Stimulated activated CD4-positive, alpha-beta T cell treated with anti-CD3 and anti-CD28 coated beads, Interleukin-1b, Interleukin-23, amount 100 ng/mL, for 24 hours (primary cell): ENCODE data around the gene SERINC3.
"Not testable (repeated sequence)": the region's sequence is repeated elsewhere in the genome, so short reads cannot be mapped to it uniquely, and the experiment has no call there.

Experiments used
- DNase-seq, 4 experiments: peaks; one replicate each; pipeline ENCODE4 v3.0.0-alpha.2; 2020; ENCODE audit warnings: low read depth in 4 of 4, low spot score in 1 of 4

The SERINC3 gene

GRCh38 chr20:44521484-44522481 is at the start of gene SERINC3:
TSS of gene SERINC3 (minus strand) at chr20:44522070. CDS start at chr20:44521951, 119 bp downstream.
- DNase-seq = peak; percentile 91 to 96 (median 94)

- no peak for DNase-seq
Observed at GRCh38 chr20:44571362-44571988, 49.6 kb upstream of the SERINC3 start.

DNA sequence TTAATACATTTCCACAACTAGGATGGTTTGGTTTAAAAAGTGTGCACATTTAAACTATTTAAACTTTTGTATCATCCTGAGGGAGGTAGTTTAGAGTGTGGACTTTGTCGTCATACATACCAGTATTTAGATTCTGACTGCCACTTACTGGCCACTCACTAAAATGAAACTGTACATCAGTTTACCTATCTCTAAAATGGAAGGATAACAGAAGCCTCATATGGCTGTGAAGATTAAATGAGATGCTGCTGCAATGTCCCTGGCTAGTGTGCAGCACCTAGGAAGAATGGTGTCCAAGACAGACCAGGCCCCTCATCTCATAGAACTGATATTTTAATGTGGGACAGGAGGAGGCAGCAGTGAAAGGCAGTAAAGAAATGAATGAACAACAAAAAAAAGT is 48.5 kb upstream of the SERINC3 start:
- no peak for DNase-seq

- DNase-seq = no peak
Observed at GRCh38 chr20:44566811-44567210, 44.9 kb upstream of the SERINC3 start.

DNA sequence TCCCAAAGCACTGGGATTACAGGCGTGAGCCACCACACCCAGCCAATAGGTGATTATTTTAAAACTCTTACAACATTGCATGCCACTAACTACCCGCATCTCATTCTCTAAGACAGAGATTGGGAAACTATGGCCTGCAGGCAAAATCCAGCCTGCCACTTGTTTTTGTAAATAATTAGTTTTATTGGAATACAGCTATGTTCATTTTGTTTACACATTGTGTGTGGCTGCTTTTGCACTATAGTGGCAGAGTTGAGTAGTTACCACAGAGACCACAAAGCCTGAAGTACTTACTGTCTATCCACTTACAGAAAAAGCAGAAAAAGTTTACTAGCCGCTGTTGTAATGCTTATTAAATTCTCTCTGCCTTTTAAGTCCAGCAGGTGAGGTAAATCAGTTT is 44.1 kb upstream of the SERINC3 start:
- no peak for DNase-seq

GRCh38 chr20:44561876-44562275 is 40.0 kb upstream of the SERINC3 start:
- no peak for DNase-seq

DNA sequence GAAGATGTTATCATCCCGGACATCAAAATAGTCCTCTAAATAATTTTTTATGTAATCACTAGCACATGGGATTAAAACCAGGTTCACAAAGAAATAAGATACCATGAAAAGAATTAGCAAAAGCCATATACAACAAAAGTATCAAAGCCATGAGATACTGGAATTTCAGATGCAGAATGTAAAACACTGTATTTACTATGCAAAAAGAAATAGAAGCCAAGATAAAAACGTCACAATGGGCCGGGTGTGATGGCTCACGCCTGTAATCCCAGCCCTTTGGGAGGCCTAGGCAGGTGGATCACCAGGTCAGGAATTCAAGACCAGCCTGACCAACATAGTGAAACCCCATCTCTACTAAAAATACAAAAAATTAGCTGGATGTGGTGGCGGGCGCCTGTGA is 38.9 kb upstream of the SERINC3 start:
- DNase-seq = not testable (repeated sequence)

- no peak for DNase-seq
Observed at GRCh38 chr20:44560229-44560628, 38.4 kb upstream of the SERINC3 start.

DNA sequence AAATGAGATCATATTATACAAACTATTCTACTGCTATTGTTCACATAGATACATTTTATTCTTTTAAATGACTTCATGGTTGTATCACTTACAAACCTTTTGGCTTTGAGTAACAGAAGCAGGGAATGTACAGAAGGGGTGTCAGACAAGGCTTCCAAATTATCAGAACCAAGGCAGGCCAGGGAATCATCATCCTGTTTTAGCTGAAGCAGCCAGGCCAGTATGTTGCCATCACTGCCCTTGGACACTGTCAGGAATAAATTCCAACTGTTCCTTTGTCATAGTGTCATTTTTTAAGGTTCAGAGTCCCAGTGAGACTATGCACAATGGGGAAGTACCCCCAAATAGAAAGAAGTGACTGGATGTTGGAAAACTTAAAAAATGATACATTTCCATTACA is 37.4 kb upstream of the SERINC3 start:
- DNase-seq = no peak

DNA sequence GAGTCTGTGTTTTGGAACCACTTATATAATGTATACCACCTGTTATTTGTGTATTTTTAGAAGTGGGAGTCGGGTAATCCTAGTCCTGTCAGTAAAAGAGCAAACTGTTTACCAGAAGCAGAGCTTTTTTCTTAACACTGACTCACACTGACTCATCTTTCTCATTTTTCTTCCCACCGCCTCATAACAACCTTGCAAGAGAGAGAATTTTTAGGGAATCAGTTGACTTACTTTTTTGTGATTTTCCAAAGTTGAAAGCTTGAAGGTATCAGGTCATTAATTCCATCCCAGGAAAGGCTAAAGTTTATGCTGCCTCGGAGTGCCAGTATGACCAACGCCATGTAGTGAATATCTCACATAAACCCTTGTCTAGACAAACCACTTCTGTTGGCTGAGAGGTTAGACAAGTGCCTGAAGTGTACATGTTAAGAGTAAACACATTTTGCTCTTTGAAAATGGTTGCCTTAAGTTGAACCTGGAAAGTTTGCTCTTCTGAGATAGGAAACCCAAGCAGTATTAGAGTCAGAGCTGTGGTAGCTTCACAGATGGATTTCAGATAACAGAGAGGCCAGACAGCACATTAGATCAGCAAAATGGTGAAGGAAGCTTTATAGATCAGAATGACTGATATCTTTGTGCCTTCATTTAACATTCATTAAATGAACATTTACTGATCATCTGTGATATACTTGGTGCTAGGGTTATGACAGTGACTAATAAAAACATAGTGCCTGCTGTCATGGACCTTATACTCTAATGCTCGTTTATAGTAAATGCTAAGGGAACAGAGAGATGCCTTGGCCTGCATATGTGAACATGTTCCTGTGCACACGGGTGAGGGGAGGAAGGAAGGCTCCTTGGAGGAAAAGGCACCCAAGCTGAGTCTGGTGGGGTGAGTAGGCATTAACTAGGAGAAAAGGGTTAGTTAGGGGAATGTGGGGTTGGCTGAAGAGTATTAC is 31.4 kb upstream of the SERINC3 start:
- no peak for DNase-seq

- no peak for DNase-seq
Observed at GRCh38 chr20:44552568-44552949, 30.7 kb upstream of the SERINC3 start.

GRCh38 chr20:44552050-44552449 is 30.2 kb upstream of the SERINC3 start:
- DNase-seq = no peak

DNA sequence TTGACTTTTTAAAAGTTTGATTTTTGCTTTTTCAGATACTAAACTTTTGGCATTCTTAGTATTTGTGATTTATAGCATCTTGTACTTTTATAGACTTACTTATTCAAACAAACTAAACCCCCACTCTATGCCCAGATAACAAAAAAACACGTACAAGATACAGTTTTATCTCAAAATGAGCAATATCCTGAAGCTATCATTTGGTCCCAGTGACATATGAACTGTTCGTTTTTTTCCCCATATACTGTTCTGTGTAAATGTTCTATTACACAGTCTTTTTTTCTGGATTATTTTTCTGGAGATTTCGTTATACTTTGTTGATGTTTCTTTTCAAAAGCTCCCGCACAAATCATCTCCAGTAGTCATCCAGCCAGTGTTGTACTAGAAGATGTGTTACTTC is 27.3 kb upstream of the SERINC3 start:
- DNase-seq = no peak

DNA sequence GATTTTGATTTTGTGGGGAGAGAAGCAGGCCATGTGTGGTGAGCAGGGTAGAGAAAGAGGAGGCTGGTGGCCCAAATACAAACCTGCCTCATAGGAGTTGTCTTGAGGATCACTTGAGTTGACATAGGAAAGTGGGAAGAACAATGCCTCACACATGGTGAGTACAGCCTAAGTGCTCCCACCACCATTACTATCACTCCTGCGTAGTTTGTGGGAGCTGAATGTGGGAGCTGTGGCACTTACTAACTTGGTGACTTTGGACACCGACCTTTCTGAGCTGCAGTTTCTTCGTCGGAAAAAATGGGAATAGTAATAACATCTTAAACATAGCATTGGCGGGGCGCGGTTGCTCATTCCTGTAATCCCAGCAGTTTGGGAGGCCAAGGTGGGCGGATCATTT is 25.5 kb upstream of the SERINC3 start:
- no peak for DNase-seq

- DNase-seq = no peak
Observed at GRCh38 chr20:44544263-44544662, 22.4 kb upstream of the SERINC3 start.

- no peak for DNase-seq
Observed at GRCh38 chr20:44543358-44543757, 21.5 kb upstream of the SERINC3 start.

GRCh38 chr20:44542890-44543289 is 21.0 kb upstream of the SERINC3 start:
- DNase-seq = no peak

DNA sequence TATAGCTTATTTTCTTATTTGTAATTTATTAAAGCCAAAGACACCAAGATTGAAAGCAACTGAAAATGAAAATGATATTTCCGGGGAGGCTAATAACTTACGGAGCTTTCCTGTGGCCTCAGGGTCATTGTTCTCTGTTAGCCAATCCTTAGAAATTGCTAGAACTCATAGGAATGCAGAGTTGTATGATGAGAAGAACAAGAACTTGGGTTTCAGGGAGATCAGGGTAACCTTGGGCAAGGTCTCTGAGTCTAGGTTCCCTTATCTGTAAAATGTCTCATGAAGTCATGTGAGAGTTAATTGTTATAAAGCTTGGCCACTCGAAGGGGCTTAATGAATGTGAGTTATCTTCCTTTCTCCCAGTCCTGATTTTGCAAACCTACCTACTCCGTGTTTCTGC is 20.1 kb upstream of the SERINC3 start:
- no peak for DNase-seq

DNA sequence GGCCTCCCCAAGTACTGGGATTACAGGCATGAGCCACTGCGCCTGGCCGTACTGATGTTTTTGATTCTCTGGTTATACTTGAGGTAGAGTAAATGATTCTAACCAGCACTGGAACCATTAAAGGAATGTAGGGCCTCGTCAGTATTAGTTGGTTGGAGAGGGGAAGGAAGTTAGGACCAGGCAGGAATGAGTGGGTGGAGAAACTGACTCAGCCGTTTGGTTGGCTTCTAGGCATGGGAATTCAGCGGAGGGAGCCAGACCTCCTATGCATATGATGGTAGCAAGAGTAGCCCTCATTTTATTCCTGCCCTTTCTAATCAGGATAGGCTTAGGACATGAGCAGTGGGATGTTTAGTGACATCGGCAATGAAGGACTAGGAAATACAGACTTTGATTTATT is 19.0 kb upstream of the SERINC3 start:
- DNase-seq = no peak

GRCh38 chr20:44537993-44538392 is 16.1 kb upstream of the SERINC3 start:
- DNase-seq = no peak

GRCh38 chr20:44536175-44536574 is 14.3 kb upstream of the SERINC3 start:
- no peak for DNase-seq
